GM18505 (cell line): ENCODE results near the gene ZNF148.
A peak's percentile ranks its signal among the peaks of the same experiment; 100 is the strongest.

ENCODE experiments used
- ATAC-seq: cut with Tn5 transposase; IDR thresholded peaks from one replicate; pipeline ENCODE4 v1.9.1; 2021; ENCODE audit not compliant: unreplicated experiment
- POLR2A ChIP-seq: IDR thresholded peaks from 4 replicates; pipeline ENCODE4 v1.6.1; 2011; ENCODE audit warnings: borderline replicate concordance; ENCODE audit not compliant: insufficient read depth, insufficient read length; ENCODE audit errors: extremely low read depth

Gene ZNF148

GRCh38 chr3:125229707-125230106, 145.4 kb downstream of the ZNF148 start:
- no peak for ATAC-seq
- TF ChIP-seq POLR2A: no peak

GRCh38 chr3:125229168-125229567, 146.0 kb downstream of the ZNF148 start:
- ATAC-seq: no peak
- TF ChIP-seq POLR2A: no peak

- no peak for ATAC-seq
- no peak for TF ChIP-seq POLR2A
These were observed 153.3 kb downstream of the ZNF148 start for GRCh38 chr3:125221831-125222230.

GRCh38 chr3:125220727-125221429, 154.2 kb downstream of the ZNF148 start:
- ATAC-seq: no peak
- TF ChIP-seq POLR2A: peak; percentile 15

GRCh38 chr3:125220183-125220582, 154.9 kb downstream of the ZNF148 start:
- TF ChIP-seq POLR2A: no peak
- no peak for ATAC-seq

DNA sequence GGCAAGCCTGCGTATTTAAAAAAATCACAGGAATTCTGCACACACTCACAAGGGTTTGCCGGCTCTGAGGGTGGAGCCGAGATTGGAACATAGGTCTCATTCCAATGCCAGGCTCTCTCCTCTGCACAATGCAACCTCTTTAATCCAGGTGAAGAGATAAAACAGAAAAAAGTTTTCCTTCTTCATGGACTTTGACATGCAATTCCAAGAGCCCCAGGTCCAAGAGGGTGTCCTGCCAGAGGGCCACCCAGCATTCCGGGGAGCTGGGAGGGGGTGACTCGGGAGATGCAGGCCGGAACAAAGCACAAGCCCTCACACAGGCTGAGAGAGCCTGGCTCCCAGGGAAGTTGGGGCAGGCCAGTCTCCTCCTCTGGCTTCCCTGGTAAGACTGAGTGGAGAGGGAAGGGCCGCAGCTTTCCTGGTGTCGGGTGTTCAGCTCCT, 155.8 kb downstream of the ZNF148 start:
- no peak for TF ChIP-seq POLR2A
- no peak for ATAC-seq

GRCh38 chr3:125214738-125215137, 160.4 kb downstream of the ZNF148 start:
- ATAC-seq: no peak
- no peak for TF ChIP-seq POLR2A

- no peak for ATAC-seq
- no peak for TF ChIP-seq POLR2A
These were observed 161.1 kb downstream of the ZNF148 start for GRCh38 chr3:125213946-125214542.

GRCh38 chr3:125213364-125213755, 161.8 kb downstream of the ZNF148 start:
- no peak for TF ChIP-seq POLR2A
- ATAC-seq: no peak

- TF ChIP-seq POLR2A: peak; percentile 33
- ATAC-seq: no peak
These were observed 162.4 kb downstream of the ZNF148 start, which contains the start of gene SLC12A8 for GRCh38 chr3:125212509-125213363. Gene SLC12A8, minus strand, starts transcription at chr3:125212748. Its CDS starts 1,399 bp downstream, at chr3:125211349.

GRCh38 chr3:125212091-125212508, 163.0 kb downstream of the ZNF148 start:
- peak; percentile 22 for TF ChIP-seq POLR2A
- no peak for ATAC-seq

GRCh38 chr3:125211523-125212090, 163.5 kb downstream of the ZNF148 start:
- TF ChIP-seq POLR2A: no peak
- no peak for ATAC-seq

DNA sequence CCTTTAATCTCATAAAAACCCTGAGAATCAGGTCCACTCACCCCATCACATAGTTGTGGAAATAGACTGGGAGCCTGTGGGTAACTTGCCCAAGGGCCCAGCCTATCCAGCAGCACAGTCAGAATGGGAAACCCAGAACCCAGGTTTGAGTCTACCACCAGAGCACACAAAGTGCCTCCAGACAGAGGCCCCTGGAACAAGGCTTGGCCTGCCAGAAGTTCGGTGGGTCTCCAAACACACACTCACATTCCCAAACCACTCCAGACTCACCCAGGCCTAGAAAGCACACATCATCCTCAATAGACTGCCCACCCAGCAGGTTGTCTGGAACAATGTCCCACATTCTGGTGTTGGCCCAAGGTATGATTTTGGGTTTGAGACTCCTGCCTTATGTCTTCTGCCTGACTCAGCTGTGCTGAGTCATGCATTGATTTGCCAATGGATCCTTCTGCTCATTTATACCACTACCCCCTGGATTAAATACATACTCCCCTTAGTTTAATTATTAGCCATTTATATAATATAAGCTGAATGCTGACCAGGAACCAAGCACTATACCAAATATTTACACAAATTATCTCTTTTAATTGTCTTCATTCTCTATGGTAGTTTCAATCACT, 167.1 kb downstream of the ZNF148 start:
- no peak for ATAC-seq
- TF ChIP-seq POLR2A: no peak
